ENCODE results near the gene COMMD3. TPM values are rescaled to one million over a fixed set of nuclear protein-coding genes. Genes with fewer than 3 reads are reported as not detected.
A peak's percentile ranks its signal among the peaks of the same experiment; 100 is the strongest.

COMMD3 gene
- total RNA-seq (2011; cell fraction: chromatin; rRNA removed; ENCODE audit: low replicate concordance): 36.2 and 67.3 TPM in 2 replicates
- total RNA-seq (2011; cell fraction: nucleolus; rRNA removed): 25.8 and 35.8 TPM in 2 replicates
- total RNA-seq (2011; cell fraction: nucleoplasm; rRNA removed): 39.6 and 49.1 TPM in 2 replicates
- total RNA-seq (2014; rRNA removed) (50.7 and 51.3 TPM in 2 replicates), total RNA-seq (2014; rRNA removed; fragmentation: Illumina TruSeq; extraction: Trizol) (78.6 and 80.1 TPM in 2 replicates), total RNA-seq (2015; rRNA removed; fragmentation: Illumina TruSeq; extraction: Trizol) (77.5 and 85.9 TPM in 2 replicates), total RNA-seq (2021) (69.4 and 82.0 TPM in 2 replicates), polyA plus RNA-seq (2011; rRNA removed) (69.1 and 79.2 TPM in 2 replicates), polyA plus RNA-seq (2014; fragmentation: Illumina TruSeq; extraction: Trizol) (63.2 and 70.3 TPM in 2 replicates), polyA plus RNA-seq (2014; fragmentation: Nextera tagmentation; extraction: Ambion mirVana) (100 to 1,000 TPM; 216 to 217 TPM), polyA plus RNA-seq (2014; rRNA removed) (72.5 and 80.5 TPM in 2 replicates), polyA minus RNA-seq (2011; rRNA and poly(A)+ RNA removed) (19.3 and 21.8 TPM in 2 replicates), Bru-seq, nascent RNA (percentile 88 among the genes with signal in this experiment), BruChase-seq, experiment 1, labeled RNA remaining after a 2-hour chase (percentile 84 among the genes with signal in this experiment), BruChase-seq, experiment 2, labeled RNA remaining after a 6-hour chase (percentile 85 among the genes with signal in this experiment)
- polyA plus RNA-seq (2011; cell fraction: cytosol; rRNA removed): 16.4 and 26.1 TPM in 2 replicates
- polyA plus RNA-seq (2011; cell fraction: nucleus; rRNA removed): 51.2 and 103 TPM in 2 replicates
- 79.7 and 98.3 TPM in 2 replicates for polyA plus RNA-seq (2012)
- polyA minus RNA-seq (2011; cell fraction: cytosol; rRNA and poly(A)+ RNA removed): 2.6 and 3.9 TPM in 2 replicates
- polyA minus RNA-seq (2011; cell fraction: nucleus; rRNA and poly(A)+ RNA removed): 23.8 and 53.2 TPM in 2 replicates
- long read RNA-seq, experiment 1, transcript COMMD3-201 (8 exons, 1,342 nt): major isoform, 71 of 91 reads
- long read RNA-seq, experiment 1, partial matches to known transcripts: 10 of 91 reads
- long read RNA-seq, experiment 1, other reads (novel, unspliced or antisense): 10 of 91 reads
- long read RNA-seq, experiment 2, transcript COMMD3-201 (8 exons, 1,342 nt): major isoform, 38 of 50 reads
- long read RNA-seq, experiment 2, partial matches to known transcripts: 2 of 50 reads
- long read RNA-seq, experiment 2, other reads (novel, unspliced or antisense): 10 of 50 reads
- long read RNA-seq, experiment 3, transcript COMMD3-201 (8 exons, 1,342 nt): major isoform, 53 of 63 reads
- long read RNA-seq, experiment 3, partial matches to known transcripts: 4 of 63 reads
- long read RNA-seq, experiment 3, other reads (novel, unspliced or antisense): 6 of 63 reads

- peak; percentile 71 for FAIRE-seq
- DNase-seq (ENCODE audit: extremely low read depth in 1 of 4, low spot score in 3 of 4): peak; percentile 57 to 94 (median 73)
- POLR2A ChIA-PET: interaction anchor here (0.5 to 3.0 kb wide), 14 partner anchors 8 to 1108 kb away, joined by 3 to 25 read pairs (median 4); partner anchors contain the start of gene DNAJC1
- no peak for TF ChIP-seq TBL1XR1 (IDR thresholded peaks at IDR 0.05; ENCODE audit: low read length in 2 of 2)
- TF ChIP-seq DNMT1 (IDR thresholded peaks at IDR 0.05): no peak
- TF ChIP-seq SRSF3 (IDR thresholded peaks at IDR 0.05; ENCODE audit: insufficient read depth, low read length): no peak
- no peak for TF ChIP-seq IRF9 (tag; IDR thresholded peaks at IDR 0.05)
- TF ChIP-seq SAFB (IDR thresholded peaks at IDR 0.05; ENCODE audit: borderline replicate concordance, low read depth, low read length): no peak
- no peak for TF ChIP-seq ZNF696 (CRISPR knock-in tag; conservative IDR thresholded peaks at IDR 0.05)
- peak; percentile 52 for TF ChIP-seq FOSL1 (tag; conservative IDR thresholded peaks at IDR 0.05)
- no peak for TF ChIP-seq FOXP4 (CRISPR knock-in tag; IDR thresholded peaks at IDR 0.05; ENCODE audit: borderline replicate concordance)
- no peak for TF ChIP-seq ZNF140 (CRISPR knock-in tag; IDR thresholded peaks at IDR 0.05)
- no peak for TF ChIP-seq ZNF512 (tag; IDR thresholded peaks at IDR 0.05)
- TF ChIP-seq HIVEP1 (CRISPR knock-in tag; IDR thresholded peaks at IDR 0.05): no peak
Observed at GRCh38 chr10:22316286-22317075, at the start of gene COMMD3. Gene COMMD3, plus strand, starts transcription at chr10:22316388. Its CDS starts 30 bp downstream, at chr10:22316418.

More at GRCh38 chr10:22316286-22317075, at the start of gene COMMD3:
- peak within 1 kb of the TSS; percentile 95 for H3K27ac ChIP-seq (ENCODE audit: extremely low read depth, low read depth, low read length)
- peak within 1 kb of the TSS; percentile 97 for H3K4me2 ChIP-seq (ENCODE audit: insufficient read depth, low read length)
- peak within 1 kb of the TSS; percentile 93 for H2AFZ ChIP-seq (ENCODE audit: low read depth, low read length)
- H3K4me1 ChIP-seq (replicated peaks in 1 of 2; ENCODE audit: control insufficient read depth in 2 of 2, insufficient read depth in 2 of 2, low read length in 2 of 2): peaks cover 8 to 11% of the 10 kb centered on the region in 2 experiments; a peak in 3 of 5 replicates
- H3K4me3 ChIP-seq: peak within 1 kb of the TSS; percentile 77
- H3K9me1 ChIP-seq (ENCODE audit: control insufficient read depth, insufficient read depth, low read length): no peaks in the 10 kb centered on the region
- in situ Hi-C loops (cut with MboI): no loop called here
- under 1% methylated on average over 38 of the region's 63 CpGs for WGBS (ENCODE audit: insufficient coverage, low coverage, missing lambda C conversion rate)
- no TSS peak for BruUV-seq (replicated peaks)
- H3K79me2 ChIP-seq (ENCODE audit: control insufficient read depth, insufficient read depth, low read length): peaks cover 53% of the 10 kb centered on the region
- H3K27me3 ChIP-seq (ENCODE audit: control insufficient read depth in 2 of 2, insufficient read depth in 2 of 2, low read length in 2 of 2): no peaks in the 10 kb centered on the region
- no peaks in the 10 kb centered on the region; the same call in 2 of the 3 replicates for H3K36me3 ChIP-seq (ENCODE audit: control insufficient read depth, insufficient read depth, low read length)
- no peaks in the 10 kb centered on the region for H4K20me1 ChIP-seq (replicated peaks; ENCODE audit: control insufficient read depth, insufficient read depth, low read length)
- CTCF ChIA-PET (ENCODE audit: low intra/inter-chr PET ratio): no interaction called here
- intact Hi-C loops (cut with micrococcal nuclease): loop anchor here (2.0 to 10.0 kb wide), 4 partner anchors 74 to 789 kb away; partner anchors contain the start of gene SKIDA1
- H3K9me3 ChIP-seq (replicated peaks; ENCODE audit: control insufficient read depth, insufficient read depth, low read depth, low read length): no peaks in the 10 kb centered on the region
- H3K9ac ChIP-seq (ENCODE audit: insufficient read depth in 1 of 2, low read depth in 2 of 2, low read length in 2 of 2): peak within 1 kb of the TSS; percentile 84 to 90
- ATAC-seq: peak; percentile 49

Data from K562 (cell line).